Measurements from ENCODE around the gene DNAH8. TPM values are rescaled to one million over a fixed set of nuclear protein-coding genes. Genes with fewer than 3 reads are reported as not detected.

Gene DNAH8
- total and polyA plus RNA-seq, 2 donors (not counting 3 experiments of a cell fraction or from before 2014, with no cell fraction given): 0.29 to 0.61 TPM

- Histone ChIP-seq H3K79me2 (ENCODE audit: control insufficient read depth, insufficient read depth, low read length) (no peaks in the 10 kb centered on the region), H3K9me1 (replicated peaks; ENCODE audit: control insufficient read depth, extremely low read depth, insufficient read depth, low read length) (no peaks in the 10 kb centered on the region), H3K9ac (replicated peaks; ENCODE audit: extremely low read depth, insufficient read depth, low read length) (no peak overlapping the region), H4K20me1 (replicated peaks; ENCODE audit: control insufficient read depth, extremely low read depth, insufficient read depth, low read length) (no peaks in the 10 kb centered on the region), H3K9me3 (replicated peaks; ENCODE audit: control insufficient read depth, insufficient read depth, low read length) (no peaks in the 10 kb centered on the region), H3K27ac (ENCODE audit: insufficient read depth, low read depth, low read length) (no peak overlapping the region), H3K36me3 (ENCODE audit: control insufficient read depth in 2 of 2, extremely low read depth in 1 of 2, insufficient read depth in 2 of 2, low read length in 2 of 2) (no peaks in the 10 kb centered on the region), H2AFZ (ENCODE audit: low read depth, low read length) (no peak overlapping the region), H3K4me2 (ENCODE audit: insufficient read depth, low read length) (no peak overlapping the region), H3K27me3 (ENCODE audit: control insufficient read depth in 2 of 2, insufficient read depth in 2 of 2, low read length in 2 of 2) (no peaks in the 10 kb centered on the region), H3K4me3 (replicated peaks in 1 of 3; ENCODE audit: insufficient read depth in 1 of 3, low read depth in 1 of 3, low read length in 3 of 3) (no peak overlapping the region), H3K4me1 (ENCODE audit: control insufficient read depth, extremely low read depth, insufficient read depth, low read length) (peaks cover 32% of the 10 kb centered on the region)
- CTCF ChIA-PET: no interaction called here
- FAIRE-seq (no peak), DNase-seq (ENCODE audit: low read depth, low spot score) (no peak)
- TF ChIP-seq MYC (IDR thresholded peaks at IDR 0.05; ENCODE audit: low read depth, low read length) (no peak), EZH2 (IDR thresholded peaks at IDR 0.05; ENCODE audit: borderline replicate concordance, low read depth, low read length, severe bottlenecking) (no peak), POLR2A (IDR thresholded peaks at IDR 0.05; ENCODE audit: low read depth, low read length) (no peak), GATA2 (IDR thresholded peaks at IDR 0.05; ENCODE audit: insufficient read depth, insufficient read length, low read depth, low read length) (no peak), POLR2AphosphoS5 (IDR thresholded peaks at IDR 0.05; ENCODE audit: insufficient read depth, low read depth, low read length) (no peak), FOS (IDR thresholded peaks at IDR 0.05; ENCODE audit: borderline replicate concordance, insufficient read depth, low read length) (no peak), JUN (IDR thresholded peaks at IDR 0.05; ENCODE audit: borderline replicate concordance, insufficient read depth, insufficient read length, low read depth) (no peak), MAX (IDR thresholded peaks at IDR 0.05; ENCODE audit: insufficient read depth, insufficient read length) (no peak)
- TF ChIP-seq, protein P1, sequence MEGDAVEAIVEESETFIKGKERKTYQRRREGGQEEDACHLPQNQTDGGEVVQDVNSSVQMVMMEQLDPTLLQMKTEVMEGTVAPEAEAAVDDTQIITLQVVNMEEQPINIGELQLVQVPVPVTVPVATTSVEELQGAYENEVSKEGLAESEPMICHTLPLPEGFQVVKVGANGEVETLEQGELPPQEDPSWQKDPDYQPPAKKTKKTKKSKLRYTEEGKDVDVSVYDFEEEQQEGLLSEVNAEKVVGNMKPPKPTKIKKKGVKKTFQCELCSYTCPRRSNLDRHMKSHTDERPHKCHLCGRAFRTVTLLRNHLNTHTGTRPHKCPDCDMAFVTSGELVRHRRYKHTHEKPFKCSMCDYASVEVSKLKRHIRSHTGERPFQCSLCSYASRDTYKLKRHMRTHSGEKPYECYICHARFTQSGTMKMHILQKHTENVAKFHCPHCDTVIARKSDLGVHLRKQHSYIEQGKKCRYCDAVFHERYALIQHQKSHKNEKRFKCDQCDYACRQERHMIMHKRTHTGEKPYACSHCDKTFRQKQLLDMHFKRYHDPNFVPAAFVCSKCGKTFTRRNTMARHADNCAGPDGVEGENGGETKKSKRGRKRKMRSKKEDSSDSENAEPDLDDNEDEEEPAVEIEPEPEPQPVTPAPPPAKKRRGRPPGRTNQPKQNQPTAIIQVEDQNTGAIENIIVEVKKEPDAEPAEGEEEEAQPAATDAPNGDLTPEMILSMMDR (IDR thresholded peaks at IDR 0.05; ENCODE audit: extremely low read depth in 1 of 2, insufficient read depth in 1 of 2, low read depth in 1 of 2, low read length in 2 of 2): no peak
- dilution Hi-C loops (cut with MboI; ENCODE audit: extremely low pct_ligation_motif_present, low sequenced_read_pairs): no loop called here
- no TSS peak for BruUV-seq (replicated peaks)
- POLR2A ChIA-PET: no interaction called here
- intact Hi-C loops (cut with micrococcal nuclease): no loop called here
Measured at GRCh38 chr6:38802497-38802896, 87.4 kb downstream of the DNAH8 start.
